ENCODE data around the gene NEDD8.

NEDD8 gene

DNA sequence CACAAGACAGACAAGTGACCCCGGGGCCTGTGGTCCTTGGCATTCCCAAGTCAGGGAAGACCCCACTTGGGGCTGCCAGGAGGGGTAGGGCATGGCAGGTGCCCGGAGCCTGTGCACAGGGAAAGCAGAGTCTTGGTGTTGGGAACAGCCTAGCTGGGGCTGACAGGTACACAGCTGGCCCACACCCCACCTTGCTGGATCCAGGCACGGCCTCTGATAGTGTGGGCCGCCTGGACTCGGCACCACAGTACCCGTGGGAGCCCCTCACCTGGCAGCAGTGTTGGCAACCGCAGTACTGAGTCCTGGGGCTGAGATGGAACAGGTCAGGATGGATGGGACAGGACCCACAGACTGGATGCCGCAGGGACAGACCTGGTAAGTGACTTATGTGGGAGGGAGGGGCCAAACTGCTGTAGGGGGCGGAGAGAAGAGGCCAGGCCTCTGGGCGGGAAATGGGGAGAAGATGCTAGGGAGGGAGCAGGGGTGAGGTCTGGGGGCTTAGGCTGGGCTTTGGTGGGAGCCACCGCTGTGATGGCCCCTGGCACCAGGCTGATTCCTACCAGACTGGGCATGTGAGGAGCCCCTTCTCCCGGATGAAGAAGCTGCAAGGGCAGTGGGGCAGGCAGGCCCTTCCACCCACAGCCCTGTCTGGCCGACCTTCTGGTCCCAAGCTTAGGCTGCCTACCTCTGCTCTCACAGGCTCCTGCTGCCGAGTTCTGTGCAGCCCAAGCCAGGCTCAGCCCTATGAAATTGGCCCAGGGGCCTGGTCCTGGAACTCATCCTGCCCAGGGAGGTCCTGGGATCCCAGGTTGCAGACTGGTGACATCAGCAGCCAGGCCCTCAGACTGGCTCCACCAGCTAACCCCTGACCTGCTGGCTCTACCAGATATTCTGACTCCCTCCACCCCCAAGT is 30.9 kb upstream of the NEDD8 start, which contains the start of gene TGM1:
TGM1 (minus strand) TSS at position 357 of the 913 bp plus-strand sequence. CDS start 825 bp downstream, outside the sequence.
- DNase-seq: no peak

GRCh38 chr14:24261969-24262327 is 29.8 kb upstream of the NEDD8 start:
- DNase-seq: no peak

- DNase-seq: no peak
Measured at GRCh38 chr14:24261256-24261968, 29.2 kb upstream of the NEDD8 start.

DNA sequence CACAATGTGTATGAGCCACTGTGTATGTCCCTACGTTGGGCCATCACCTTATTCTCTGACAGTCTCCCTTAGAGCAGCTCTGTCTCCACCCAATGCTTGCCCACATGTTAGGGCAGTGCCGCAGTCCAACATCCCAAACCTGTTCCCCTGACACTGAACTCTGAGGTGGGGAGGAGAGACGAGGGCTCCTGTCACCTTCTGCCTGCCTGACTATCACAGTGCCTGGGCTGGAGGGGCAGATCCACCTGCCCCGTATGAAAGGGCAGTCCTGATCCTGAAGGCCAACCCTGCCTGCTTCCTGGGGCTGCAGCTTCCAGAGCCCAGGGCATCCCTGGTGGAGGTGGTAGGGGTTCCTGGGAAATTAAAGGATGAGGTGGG is 28.6 kb upstream of the NEDD8 start:
- no peak for DNase-seq

DNA sequence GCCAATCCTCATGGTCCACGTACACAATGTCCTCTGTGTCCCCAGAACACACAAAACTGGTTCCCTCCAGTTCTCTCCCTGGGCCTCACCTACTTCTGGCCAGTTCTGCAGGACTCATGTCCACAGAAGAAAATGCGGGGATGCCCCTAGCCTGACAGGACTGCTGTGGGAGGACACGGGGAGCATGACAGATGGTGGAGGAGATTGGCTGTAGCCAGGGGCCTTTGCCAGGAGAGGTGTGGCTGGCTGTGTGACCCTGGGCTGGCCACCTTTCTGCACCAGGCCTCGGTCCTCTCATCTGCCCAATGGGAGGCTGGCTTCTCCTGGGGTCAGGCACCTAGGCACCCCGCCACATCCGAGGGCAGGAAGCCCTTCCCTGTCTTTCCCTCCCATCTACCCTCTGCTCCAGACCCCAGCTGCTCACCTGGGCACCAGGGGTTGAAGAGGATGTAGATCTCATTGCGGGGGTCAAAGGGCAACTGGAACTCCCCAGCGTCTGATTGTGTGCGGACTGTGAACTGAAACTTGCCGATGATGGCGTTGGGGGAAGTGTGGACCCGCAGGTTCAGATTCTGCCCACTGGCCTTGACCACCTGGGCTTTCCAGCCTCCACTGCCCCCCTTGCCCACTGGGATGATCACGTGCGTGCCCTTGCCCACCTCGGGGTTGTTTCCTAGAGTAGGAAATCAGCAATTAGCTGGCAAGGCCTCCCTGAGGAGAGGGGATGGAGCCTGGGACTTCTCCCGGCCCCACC is 28.0 kb upstream of the NEDD8 start:
- DNase-seq: no peak

DNA sequence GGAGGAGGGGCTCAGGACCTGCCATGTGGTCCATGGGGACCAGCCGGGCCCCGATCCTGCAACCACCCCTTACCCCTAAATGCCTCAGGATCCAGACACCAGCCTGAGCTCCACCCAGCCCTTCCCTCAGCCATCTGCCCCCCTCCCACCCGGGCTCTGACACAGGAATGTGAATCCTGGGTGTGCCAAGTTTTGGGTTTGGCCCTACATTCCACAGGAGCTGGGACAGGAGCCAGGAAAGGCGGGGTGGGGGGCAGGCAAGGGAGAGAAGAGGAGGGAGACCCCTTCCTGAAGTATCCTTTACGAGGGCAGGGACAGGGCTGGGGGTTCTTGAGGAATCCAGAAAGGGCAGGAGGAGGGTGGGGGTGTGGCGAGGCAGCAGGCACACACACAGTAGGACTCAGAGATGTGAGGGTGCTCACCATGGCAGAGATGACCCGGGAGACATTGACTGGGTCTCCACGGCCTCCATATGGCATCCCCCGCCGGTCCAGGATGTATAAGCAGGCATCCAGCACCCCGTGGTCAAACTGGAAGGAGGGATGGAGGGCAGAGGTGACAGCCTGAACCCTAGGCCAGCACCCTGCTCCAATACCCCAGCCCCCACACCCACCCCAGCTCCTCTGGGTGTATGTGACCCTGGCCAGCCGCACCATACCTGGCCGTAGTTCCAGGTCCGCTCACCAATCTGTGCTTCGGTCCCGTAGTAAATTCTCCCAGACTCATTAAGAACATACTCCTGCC is 27.3 kb upstream of the NEDD8 start:
- no peak for DNase-seq

- DNase-seq: no peak
Measured at GRCh38 chr14:24258548-24259265, 26.5 kb upstream of the NEDD8 start.

DNA sequence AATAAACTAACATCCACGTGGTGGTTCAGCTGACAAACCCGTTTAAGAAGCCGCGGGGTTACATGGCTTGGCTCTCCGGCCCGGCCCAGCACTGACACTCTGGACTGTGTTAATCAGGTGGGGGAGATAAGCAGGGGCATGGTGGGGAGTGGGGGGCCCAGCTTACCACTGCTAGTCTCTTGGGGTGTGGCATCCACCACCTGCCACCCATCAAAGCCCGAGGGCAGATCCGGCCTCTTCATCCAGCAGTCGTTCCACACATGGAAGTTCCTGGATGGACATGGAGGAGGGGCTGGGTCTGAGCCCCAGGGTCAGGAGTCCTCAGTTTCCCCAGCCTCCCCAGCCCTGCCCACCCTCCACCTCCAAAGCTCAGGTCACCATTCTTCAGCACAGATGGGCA is 26.0 kb upstream of the NEDD8 start:
- DNase-seq: no peak

DNA sequence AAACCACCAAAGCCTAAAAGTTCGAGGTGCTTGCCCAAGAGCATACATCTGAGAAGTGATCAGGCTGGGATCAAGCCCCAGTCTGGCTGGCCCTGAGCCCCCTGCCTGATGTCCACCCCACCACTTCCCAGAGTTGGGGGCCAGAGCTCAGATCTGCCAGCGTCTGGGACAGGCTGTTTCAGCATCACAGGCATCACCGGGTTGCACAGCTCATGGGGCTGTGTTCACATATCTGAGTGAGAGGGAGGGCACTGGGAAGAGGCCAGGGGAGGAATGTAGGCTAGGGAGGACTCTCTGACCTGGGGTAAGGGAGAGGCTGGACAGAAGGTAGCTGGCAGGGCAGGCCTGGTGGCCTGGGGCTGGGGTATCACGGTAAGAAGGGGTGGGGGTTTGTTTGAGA is 24.8 kb upstream of the NEDD8 start:
- DNase-seq: no peak

DNA sequence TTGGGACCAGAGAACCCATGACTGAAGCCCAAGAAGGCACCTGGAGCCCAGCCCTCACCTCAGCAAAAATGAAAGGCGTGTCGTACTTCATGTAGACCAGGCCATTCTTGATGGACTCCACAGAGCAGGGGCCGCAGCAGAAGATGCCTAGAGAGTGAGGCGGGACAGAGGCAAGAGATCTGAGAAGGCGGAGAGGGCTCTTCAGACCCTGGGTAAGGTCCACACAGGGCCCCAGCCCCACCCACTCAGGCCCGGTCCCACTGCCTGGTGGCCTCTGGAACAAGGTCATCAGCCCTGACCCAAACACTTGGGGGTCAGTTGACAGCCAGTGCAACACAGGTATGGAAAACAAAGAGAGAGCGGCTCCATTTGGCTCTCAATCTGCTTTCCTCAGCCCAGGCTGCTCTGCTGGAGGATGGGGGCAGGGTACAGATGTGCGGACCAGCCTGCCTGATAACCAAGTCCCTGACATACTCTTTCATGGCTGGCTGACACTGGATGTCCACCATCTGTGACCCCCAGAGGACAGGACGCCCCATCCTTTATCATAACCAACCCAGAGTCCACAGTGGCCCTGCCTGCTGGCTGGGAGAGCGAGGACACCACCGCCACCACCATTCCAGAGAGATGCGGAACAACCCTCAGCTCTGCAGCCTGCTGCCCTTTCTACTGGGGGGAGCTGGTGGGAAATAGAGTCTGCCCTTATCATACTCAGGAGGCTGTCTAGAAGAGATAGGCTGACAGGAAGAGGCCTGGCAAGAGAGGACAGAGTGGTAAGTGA is 24.0 kb upstream of the NEDD8 start:
- peak; percentile 89 for DNase-seq

DNA sequence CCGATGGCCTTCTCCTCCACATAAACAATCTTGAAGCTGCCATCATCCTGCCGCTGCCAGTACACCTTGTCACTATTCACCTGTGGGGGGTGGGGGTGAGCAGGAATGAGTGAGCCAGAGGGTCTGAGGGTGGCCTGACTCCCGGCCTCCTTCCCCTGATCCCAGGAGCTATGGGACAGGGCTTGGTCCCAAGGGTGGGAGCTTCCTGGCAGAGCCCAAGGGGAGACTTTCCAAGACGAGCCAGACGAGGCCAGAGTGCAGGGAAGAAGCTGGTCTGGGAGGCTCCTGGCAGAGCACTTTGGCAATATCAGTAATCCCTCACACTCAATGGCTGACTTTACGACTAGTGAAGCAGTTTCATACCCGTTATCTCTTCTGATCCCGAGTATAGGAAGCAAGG is 23.3 kb upstream of the NEDD8 start:
- no peak for DNase-seq

DNA sequence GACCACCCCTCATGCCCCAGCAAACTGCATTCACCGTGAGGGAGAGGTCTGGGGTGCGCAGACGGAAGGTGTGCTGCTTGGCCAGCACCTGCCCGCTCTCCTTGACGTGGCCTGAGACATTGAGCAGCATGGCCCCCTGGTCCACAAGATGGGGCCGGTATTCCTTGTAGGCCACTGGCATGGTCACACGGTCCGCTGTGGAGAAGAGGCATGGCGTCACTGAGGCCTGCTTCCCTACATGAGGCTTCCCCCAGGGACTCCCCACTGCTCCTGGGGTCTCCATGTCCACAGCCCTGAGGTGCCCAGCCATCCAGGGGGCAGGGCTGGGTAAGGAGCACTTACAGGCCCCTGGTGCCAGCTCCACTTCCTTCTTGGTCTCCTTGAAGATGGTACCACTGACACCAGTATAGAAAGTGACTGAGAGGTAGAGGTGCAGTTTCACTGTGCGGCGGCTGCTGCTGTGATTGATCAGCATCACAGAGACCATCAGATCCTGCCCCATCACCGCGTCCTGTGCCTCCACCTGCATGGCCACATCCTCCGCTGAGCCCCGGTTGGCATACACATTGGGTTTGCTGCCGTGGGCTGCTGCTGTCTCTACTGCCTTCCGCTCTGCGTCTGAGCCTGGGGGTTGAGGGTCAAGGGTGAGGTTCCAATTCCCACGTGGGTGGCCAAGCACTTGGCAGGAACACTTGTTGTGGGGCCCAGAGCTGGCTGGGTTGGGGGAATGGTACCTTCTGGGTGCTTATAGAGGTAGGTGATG is 22.6 kb upstream of the NEDD8 start:
- no peak for DNase-seq

GRCh38 chr14:24253936-24254335 is 21.8 kb upstream of the NEDD8 start:
- DNase-seq: no peak

DNA sequence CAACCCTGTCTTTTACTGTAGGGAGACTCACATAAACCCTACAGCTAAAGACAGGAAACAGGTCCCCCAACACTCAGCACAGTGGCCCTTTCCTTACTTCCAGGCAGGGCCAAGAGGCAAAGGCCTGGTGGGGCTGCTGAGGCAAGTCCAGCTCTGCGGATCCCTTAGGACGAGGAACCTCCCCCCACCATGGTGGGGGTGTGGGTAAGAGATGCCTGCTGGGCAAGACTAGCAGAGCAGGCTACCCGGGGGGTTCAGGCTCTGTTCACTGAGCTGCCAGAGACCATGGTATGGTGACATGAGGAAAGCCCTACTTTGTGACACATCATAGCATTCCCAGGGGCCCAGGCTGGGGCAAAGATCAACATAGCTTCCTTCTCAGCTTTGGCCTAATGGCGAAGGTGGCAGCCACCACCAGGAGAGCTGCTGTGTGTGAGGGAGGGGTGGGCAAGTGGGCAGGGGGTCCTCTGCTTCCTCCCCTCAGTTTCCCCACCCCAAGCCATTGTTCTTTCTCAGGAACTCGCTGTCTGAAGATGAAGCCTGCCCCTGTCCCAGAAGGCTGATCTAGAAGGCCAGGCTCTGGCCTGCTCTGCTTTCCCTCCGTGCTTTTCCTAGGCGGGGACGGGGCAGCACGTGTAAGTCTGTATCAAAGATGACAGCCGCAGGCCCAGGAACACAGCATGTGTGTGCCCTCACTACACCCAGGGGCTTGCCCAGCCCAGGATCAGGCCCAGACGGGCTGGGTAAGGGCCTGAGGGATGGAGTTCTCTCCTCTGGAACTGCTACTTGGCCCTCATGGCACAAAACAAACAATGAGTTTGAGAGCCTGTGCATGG is 20.3 kb upstream of the NEDD8 start:
- no peak for DNase-seq

GRCh38 chr14:24251880-24252288 is 19.7 kb upstream of the NEDD8 start:
- no peak for DNase-seq

DNA sequence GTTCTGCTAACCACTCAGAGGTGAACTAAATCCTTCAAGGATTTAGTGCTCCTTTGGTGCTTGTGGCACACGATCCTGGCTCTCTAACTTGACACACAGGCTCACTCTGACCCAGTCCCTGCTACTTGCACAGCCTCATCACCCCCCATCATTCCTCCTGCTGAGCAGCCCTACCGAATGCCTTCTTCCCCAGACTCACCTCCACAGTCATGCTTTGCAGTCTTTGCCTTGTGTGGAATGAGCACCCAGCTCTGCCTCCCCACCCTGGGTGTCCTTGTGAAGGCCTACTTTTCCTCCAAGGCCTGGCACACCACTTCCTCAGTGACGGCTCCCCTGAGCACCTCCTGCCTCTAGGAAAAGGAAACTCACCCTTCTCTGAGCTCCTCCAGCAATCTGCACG is 18.2 kb upstream of the NEDD8 start:
- no peak for DNase-seq

GRCh38 chr14:24249230-24250021 is 17.3 kb upstream of the NEDD8 start:
- no peak for DNase-seq

DNA sequence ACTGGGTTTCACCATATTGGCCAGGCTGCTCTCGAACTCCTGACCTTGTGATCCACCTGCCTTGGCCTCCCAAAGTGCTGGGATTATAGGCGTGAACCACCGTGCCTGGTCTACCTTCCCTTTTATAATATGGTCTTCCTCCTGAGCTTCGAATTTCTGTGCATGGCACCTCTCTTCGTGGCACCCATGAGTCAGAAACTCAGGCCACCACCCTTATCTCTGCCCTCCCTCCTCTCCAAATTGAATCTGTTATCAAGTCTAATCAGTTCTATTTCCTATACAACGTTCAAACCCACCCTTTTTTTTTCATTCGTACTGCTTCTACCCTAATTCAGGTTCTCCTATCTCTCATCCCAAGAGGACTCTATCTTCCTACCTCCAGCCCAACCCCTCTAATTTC is 15.3 kb upstream of the NEDD8 start:
- DNase-seq: peak; percentile 61

DNA sequence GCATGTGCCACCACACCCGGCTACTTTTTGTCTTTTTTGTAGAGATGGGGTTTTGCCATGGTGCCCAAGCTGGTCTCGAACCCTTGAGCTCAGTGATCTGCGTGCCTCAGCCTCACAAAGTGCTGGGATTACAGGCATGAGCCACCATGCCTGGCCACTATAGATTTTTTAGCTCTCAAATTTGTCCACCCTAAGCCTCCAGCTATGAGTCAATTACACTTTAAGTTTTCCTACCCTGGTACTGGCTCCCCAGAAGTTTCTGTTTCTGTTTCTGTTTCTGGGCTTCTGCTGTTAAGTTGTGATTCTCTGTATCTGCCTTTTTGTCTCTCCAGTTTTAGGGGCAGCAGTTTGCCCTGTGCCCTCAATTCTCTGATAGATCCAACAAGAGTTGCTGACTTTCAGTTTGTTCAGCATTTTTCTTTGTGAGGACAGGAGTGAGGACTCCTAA is 14.6 kb upstream of the NEDD8 start:
- no peak for DNase-seq
